NCI-H2107 (cell line): ENCODE data around the gene NDUFB2.
"Not testable (repeated sequence)": the region's sequence is repeated elsewhere in the genome, so short reads cannot be mapped to it uniquely, and the experiment has no call there.

Experiments used
- DNase-seq: peaks from one replicate; lab custom pipeline; 2025; lab: John Stamatoyannopoulos, UW

The NDUFB2 gene

DNA sequence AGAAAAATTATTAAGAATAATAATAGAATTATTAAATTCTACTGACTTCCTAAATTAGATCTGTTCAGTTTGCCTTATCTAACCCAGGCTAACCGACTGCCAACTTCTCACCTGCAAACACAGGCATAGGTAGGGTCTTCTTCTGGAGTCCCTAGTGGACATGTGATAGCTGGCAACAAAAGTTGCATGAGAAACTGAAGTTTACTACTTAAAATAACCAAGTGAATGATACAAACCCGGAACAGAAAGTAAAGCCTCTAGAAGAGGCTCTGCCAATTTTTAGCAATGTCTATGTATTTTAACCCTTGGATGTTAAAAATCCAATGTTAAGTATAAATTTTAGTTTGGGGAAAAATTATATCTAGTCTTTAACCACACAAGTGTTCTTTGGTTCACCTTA is 37.6 kb downstream of the NDUFB2 start:
- no peak for DNase-seq

- DNase-seq: no peak
Measured at GRCh38 chr7:140734729-140735128, 38.2 kb downstream of the NDUFB2 start.

GRCh38 chr7:140738280-140738679 is 41.8 kb downstream of the NDUFB2 start:
- no peak for DNase-seq

DNA sequence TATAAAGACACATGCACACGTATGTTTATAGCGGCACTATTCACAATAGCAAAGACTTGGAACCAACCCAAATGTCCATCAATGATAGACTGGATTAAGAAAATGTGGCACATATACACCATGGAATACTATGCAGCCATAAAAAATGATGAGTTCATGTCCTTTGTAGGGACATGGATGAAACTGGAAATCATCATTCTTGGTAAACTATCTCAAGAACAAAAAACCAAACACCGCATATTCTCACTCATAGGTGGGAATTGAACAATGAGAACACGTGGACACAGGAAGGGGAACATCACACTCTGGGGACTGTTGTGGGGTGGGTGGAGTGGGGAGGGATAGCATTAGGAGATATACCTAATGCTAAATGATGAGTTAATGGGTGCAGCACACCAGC is 46.7 kb downstream of the NDUFB2 start:
- DNase-seq: not testable (repeated sequence)

GRCh38 chr7:140744005-140744404 is 47.5 kb downstream of the NDUFB2 start:
- no peak for DNase-seq

DNA sequence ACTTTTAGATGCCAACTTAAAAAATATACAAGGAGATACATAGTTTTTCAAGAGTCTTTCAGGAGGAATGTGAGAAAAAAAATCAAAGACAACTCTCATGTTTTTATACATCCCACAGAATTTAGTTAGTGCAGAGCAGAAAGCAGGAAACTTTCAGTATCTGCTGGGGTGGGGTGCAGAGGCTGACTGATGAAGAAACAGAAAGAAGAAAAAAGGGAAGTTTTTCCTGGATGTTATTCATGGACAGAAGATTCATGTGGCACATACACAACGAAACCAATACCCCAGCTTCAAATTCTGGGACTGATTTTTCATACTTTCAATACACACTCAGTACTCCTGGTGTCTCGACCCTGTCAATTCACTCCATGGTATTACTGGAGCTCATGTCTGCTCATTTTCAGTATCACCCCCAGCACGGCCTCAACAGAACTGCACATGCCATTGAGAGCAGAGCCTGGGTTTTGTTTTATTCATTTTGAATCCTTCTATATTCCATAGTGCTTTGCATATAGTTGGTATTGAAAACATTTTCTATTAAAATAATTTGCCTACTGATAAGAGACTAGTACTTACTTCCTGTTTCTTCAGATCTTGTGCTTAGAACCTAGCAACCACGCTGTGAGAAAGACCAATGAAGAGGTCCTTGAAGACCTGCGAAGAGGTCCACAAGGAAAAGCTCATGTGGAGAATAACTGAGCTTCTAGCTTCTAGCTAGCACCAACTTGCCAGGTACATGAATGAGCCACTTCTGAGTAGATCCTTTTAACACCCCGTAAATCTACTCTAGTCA is 49.0 kb downstream of the NDUFB2 start:
- DNase-seq: no peak

GRCh38 chr7:140746751-140747150 is 50.2 kb downstream of the NDUFB2 start:
- no peak for DNase-seq

DNA sequence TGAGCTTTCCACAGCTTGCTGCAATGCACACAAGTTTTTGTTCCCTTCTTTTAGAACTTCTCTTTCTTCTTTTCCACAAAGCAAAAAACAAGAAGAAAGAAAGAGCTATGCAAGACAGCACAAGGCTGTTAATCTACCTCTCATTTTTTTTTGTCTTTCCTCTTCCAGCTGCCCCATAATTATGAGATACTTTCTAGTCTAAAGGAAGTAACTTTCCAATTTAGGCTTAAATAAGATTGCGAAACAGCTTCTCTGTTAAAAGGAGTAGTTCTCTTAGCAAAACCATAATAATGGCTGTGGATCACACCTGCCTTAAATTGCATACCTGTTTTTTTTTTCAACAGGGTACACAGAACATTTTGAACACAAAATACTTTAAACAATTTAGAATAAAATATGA is 56.0 kb downstream of the NDUFB2 start:
- no peak for DNase-seq

- no peak for DNase-seq
Measured at GRCh38 chr7:140754506-140754905, 58.0 kb downstream of the NDUFB2 start.
